ENCODE data around the gene TOR1B.

DNA sequence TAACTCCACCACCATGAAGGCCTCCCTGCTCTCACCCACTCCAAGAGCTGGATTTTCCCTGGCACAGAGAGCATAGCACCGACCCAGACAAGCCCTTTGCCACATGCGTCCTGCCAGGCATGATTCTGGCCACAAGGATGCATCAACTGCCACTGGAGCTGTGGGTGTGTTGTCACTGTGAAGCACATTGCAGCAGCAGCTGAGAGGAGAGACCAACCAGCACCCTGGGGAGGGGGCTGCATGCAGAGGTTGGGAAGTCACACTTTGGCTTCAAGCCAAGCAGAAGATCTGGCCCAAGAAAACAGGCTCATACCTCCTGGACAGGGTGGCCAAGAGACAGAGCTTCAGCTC is 27.6 kb upstream of the TOR1B start:
- TF ChIP-seq, protein P1, sequence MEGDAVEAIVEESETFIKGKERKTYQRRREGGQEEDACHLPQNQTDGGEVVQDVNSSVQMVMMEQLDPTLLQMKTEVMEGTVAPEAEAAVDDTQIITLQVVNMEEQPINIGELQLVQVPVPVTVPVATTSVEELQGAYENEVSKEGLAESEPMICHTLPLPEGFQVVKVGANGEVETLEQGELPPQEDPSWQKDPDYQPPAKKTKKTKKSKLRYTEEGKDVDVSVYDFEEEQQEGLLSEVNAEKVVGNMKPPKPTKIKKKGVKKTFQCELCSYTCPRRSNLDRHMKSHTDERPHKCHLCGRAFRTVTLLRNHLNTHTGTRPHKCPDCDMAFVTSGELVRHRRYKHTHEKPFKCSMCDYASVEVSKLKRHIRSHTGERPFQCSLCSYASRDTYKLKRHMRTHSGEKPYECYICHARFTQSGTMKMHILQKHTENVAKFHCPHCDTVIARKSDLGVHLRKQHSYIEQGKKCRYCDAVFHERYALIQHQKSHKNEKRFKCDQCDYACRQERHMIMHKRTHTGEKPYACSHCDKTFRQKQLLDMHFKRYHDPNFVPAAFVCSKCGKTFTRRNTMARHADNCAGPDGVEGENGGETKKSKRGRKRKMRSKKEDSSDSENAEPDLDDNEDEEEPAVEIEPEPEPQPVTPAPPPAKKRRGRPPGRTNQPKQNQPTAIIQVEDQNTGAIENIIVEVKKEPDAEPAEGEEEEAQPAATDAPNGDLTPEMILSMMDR (IDR thresholded peaks at IDR 0.05) = no peak
- no peak for TF ChIP-seq POLR2A (IDR thresholded peaks at IDR 0.05)
